Prostate gland (tissue), 2 donors: Measurements from ENCODE around the gene RBM47.

Experiments used
- CTCF ChIP-seq, 4 experiments: fragments of 200-600 bp in 2 of 4; fragments of 450-650 bp in 2 of 4; sonication (generic) in 2 of 4; IDR thresholded peaks; 1 replicate in 3 of 4; 2 replicates in 1 of 4; pipeline ENCODE4 v1.5.1; 2016 to 2019; ENCODE audit warnings: antibody characterized with exemption in 4 of 4, mild to moderate bottlenecking in 2 of 4, moderate library complexity in 2 of 4
- POLR2A ChIP-seq: fragments of 450-650 bp; IDR thresholded peaks from one replicate; pipeline ENCODE4 v1.6.1; 2016; ENCODE audit warnings: antibody characterized with exemption, mild to moderate bottlenecking
- POLR2AphosphoS5 ChIP-seq: sonication (generic); formaldehyde crosslinking; IDR thresholded peaks from one replicate; pipeline ENCODE4 v1.6.1; 2017; ENCODE audit warnings: antibody characterized with exemption

GRCh38 chr4:40587826-40588225 lies 41.8 kb downstream of the RBM47 start:
- TF ChIP-seq CTCF (IDR thresholded peaks at IDR 0.05) (no peak), POLR2AphosphoS5 (peak; percentile 84), POLR2A (no peak)
